GOT3 (cell line): ENCODE results near the gene CARMIL1.

Experiments
- DNase-seq: peaks from one replicate; lab custom pipeline; 2025; ENCODE audit warnings: mixed read lengths; lab: John Stamatoyannopoulos, UW

CARMIL1 gene

DNA sequence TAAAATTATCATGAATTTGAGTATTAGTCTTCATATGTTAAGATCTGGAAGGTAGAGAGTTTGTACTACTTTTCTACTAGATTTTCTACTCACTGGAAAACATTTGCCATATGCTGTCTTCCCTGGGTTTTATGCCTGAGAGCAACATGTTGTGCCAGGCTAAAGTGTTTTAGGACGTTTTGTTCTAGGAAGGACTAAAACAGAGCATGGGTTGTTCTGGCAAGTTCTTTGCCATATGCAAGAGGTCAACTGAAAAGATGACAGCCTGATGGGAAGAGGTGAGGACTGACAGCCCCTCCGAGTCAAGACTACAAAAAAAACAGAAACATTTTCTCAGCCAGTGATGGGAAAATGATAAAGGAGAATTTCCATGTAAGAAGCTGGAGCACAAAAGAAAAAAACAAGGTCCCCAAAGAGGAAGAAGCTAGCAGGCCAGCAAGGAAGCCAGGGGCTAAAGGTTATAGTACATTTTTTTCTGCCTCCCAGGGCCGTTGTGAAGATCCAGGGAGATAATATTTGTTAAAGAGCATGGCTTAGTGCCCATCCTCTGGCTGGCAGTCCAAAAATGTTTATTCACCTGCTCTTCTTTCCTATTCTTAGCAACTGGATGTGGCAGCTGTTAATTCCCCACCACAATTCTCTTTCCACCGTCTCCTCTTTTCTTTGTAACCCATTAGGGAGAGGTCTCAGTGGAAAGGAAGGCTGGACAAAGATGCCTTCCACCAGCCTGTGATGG is 380.6 kb downstream of the CARMIL1 start:
- no peak for DNase-seq

DNA sequence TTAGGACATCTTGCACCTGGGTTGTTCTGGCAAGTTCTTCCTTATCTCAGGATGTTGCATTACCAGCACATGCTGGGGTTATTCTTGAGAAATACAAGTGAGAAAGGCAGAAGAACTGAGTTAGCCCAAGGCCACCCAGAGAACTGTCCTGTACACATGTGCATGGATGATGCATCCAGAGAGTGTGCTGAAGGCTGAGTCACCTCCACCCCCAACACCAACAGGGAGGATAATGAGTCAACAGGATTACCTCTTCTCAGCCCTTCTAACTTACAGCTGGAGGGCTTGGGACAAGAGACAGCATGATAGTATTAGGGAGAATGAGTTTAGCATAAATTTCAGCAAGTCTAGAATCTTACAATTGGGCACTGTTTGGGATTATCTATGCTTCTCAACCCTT is 381.3 kb downstream of the CARMIL1 start:
- peak; percentile 6 for DNase-seq

DNA sequence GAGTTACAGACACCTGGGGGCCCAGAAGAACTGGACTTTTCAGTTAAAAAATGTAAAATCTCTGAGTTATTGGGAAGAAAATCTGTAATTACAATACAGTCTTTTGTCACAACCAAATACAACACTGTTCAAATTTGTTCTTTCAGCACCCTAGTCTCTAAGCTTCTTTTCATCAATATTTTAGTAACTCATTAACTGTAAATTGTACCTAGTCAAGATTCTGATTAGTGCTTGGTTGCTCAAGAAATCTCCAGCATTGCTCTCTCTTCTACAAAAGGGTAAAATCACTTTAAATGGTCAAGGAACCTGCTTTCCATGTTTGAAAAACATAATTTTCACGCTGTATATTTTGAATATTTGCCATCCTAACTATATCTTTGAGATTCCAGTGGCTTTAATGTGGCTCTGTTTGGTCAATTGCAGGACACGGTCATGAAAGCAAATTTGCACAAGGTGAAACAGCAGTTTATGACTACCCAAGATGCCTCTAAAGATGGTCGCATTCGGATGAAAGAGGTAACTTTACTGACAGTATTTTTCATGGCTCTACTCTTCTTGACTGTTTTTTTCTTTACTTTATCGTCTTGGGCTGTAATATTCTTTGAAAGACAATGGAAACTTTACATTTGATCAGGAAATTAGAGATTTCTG is 382.1 kb downstream of the CARMIL1 start:
- no peak for DNase-seq

DNA sequence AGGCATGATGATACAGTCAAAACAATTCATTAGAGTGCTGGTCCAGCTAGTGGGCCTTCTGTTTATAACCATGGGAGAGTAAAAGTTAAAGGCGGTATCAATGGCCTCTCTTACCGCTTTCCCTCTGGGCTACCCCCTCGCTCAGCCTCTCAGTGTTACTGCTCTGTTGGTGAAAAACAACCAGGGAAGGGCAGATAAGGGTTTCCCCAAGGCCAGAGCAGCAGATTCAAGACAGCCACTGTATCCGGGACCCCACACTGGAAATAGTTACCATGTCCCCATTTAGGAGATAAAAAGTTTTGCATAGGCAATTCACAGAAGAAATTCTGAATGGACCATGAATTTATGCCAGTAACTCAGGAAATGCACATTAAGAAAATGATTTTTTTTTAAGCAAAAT is 386.3 kb downstream of the CARMIL1 start:
- DNase-seq, result no peak

DNA sequence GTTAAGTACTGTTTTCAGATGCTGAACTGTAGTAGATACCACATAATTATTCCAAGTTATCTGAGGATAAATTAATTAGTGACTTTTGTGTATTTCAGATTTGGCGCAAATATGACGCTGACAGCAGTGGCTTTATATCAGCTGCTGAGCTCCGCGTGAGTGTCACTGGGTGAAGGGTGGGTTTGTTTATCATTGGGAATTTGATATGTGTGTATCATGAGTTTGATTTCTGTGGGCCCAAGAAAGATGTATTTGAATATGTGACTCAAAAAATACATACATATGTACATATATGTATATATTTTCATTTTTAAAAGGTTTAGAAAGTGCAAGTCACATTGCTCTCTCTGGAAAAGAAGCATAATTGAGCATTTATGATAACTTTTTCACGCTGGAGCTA is 390.2 kb downstream of the CARMIL1 start:
- no peak for DNase-seq
